ENCODE results near the gene IL18RAP. TPM values are rescaled to one million over a fixed set of nuclear protein-coding genes. Genes with fewer than 3 reads are reported as not detected.
A peak's percentile ranks its signal among the peaks of the same experiment; 100 is the strongest.

Gene IL18RAP
- total RNA-seq, 1 experiment from 2014 or later: not detected

DNA sequence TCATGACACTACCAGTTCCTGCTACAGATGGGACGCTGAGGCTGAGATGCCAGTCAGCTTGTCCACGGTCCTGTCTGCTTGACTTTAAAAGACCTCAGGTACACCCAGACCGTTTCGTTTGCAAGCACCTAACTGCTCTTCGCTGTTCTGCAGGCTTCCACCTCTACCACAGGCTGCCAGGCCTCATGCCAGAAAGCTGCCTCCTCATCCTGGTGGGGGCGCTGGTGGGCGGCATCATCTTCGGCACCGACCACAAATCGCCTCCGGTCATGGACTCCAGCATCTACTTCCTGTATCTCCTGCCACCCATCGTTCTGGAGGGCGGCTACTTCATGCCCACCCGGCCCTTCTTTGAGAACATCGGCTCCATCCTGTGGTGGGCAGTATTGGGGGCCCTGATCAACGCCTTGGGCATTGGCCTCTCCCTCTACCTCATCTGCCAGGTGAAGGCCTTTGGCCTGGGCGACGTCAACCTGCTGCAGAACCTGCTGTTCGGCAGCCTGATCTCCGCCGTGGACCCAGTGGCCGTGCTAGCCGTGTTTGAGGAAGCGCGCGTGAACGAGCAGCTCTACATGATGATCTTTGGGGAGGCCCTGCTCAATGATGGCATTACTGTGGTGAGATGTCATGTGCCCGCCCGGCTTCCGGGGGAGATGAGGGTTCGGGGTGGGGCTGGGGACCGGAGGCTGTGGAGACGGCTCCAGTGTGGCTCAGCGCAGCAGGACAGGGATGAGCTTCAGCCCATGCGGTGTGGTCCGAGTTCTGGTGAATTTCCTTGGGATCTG lies 55.9 kb downstream of the IL18RAP start:
- no peak overlapping the region for H3K18ac ChIP-seq (ENCODE audit: insufficient read length, low read depth, low read length)
- no peaks in the 10 kb centered on the region for H3K27me3 ChIP-seq (ENCODE audit: insufficient read depth, low read length)
- H2BK20ac ChIP-seq (ENCODE audit: low read depth, low read length, poor library complexity, severe bottlenecking): no peak overlapping the region
- H3K36me3 Mint-ChIP-seq (ENCODE audit: insufficient read depth in 1 of 3, low read depth in 3 of 3): no peaks in the 10 kb centered on the region
- H3K14ac ChIP-seq (ENCODE audit: insufficient read depth, low read length): no peak overlapping the region; the same call in 1 of the 2 replicates
- no peak overlapping the region for H2AK5ac ChIP-seq (ENCODE audit: insufficient read length, low read length)
- no peak overlapping the region for H2BK15ac ChIP-seq (ENCODE audit: low read depth, low read length)
- H3K9ac ChIP-seq (ENCODE audit: extremely low read depth, insufficient read length, low read length): no peak overlapping the region
- H2BK12ac ChIP-seq (ENCODE audit: insufficient read length, low read depth, low read length): no peak overlapping the region
- no peak overlapping the region for H3K56ac ChIP-seq (ENCODE audit: insufficient read length, low read depth, low read length)
- no peaks in the 10 kb centered on the region for H3K79me2 ChIP-seq (ENCODE audit: insufficient read depth, low read length)
- peaks cover 3% of the 10 kb centered on the region in 2 experiments; a peak in 2 of 4 replicates for H3K4me1 Mint-ChIP-seq
- H4K91ac ChIP-seq (ENCODE audit: insufficient read length, low read depth, low read length): no peak overlapping the region
- no peak overlapping the region for H3K4me3 Mint-ChIP-seq
- TF ChIP-seq CTCF (conservative IDR thresholded peaks at IDR 0.05): peak; percentile 44; the same call in 2 of the 3 replicates
- no peaks in the 10 kb centered on the region for H3K23me2 ChIP-seq (ENCODE audit: insufficient read length, low read depth, low read length, poor library complexity, severe bottlenecking)
- H4K5ac ChIP-seq (ENCODE audit: insufficient read length, low read depth, low read length): no peak overlapping the region
- H2AFZ ChIP-seq (ENCODE audit: low read length): no peak overlapping the region
- WGBS (ENCODE audit: extremely low coverage, insufficient read length, low lambda C conversion rate): no CpG with 5 or more reads among the region's 36 CpGs
- H4K20me1 ChIP-seq (ENCODE audit: control insufficient read depth, insufficient read depth, insufficient read length): no peaks in the 10 kb centered on the region
- H3K27ac Mint-ChIP-seq: peak overlapping the region in 1 of 3 experiments; percentile 33; a peak in 1 of 7 replicates
- no peak overlapping the region for H3K4me2 ChIP-seq (ENCODE audit: insufficient read depth, insufficient read length, low read length)
- H3T11ph ChIP-seq (ENCODE audit: low read length): no peak overlapping the region
- H3K4me1 ChIP-seq (ENCODE audit: insufficient read depth, low read length): no peaks in the 10 kb centered on the region
- H3K27ac ChIP-seq (ENCODE audit: insufficient read length, low read depth, low read length): no peak overlapping the region
- H3K4ac ChIP-seq (ENCODE audit: low read depth, low read length): no peak overlapping the region
- no peak overlapping the region for H4K8ac ChIP-seq (replicated peaks; ENCODE audit: insufficient read length, low read depth, low read length)
- no peak overlapping the region for H2BK120ac ChIP-seq (ENCODE audit: low read depth, low read length, poor library complexity, severe bottlenecking)
- no peak overlapping the region for H3K23ac ChIP-seq (ENCODE audit: insufficient read length, low read depth, low read length)
- peak; percentile 64 for DNase-seq
- no peaks in the 10 kb centered on the region for H3K79me1 ChIP-seq (ENCODE audit: insufficient read depth, low read depth, low read length, poor library complexity, severe bottlenecking)
- no peak overlapping the region for H2BK5ac ChIP-seq (ENCODE audit: insufficient read length, low read length)
- H3K9me3 ChIP-seq (ENCODE audit: control insufficient read depth, low read depth, low read length): no peaks in the 10 kb centered on the region
- H3K9me3 Mint-ChIP-seq: no peaks in the 10 kb centered on the region; a peak in 1 of 5 replicates
- H3K27me3 Mint-ChIP-seq (ENCODE audit: low read depth): no peaks in the 10 kb centered on the region; the same call in 1 of the 2 replicates
